Activated CD4-positive, CD25-positive, alpha-beta regulatory T cell treated with anti-CD3 and anti-CD28 coated beads, Interleukin-2, amount 50 U/mL, for 24 hours (primary cell): ENCODE results near the gene CHST15.

Experiments
- ATAC-seq, 2 donors: fragments of 150-1000 bp; cut with Tn5 transposase; one replicate each; pipeline ENCODE4 v1.10.0; 2021; ENCODE audit warnings: mild to moderate bottlenecking in 1 of 2, moderate library complexity in 1 of 2

CHST15 gene

GRCh38 chr10:124092860-124093773 is at the start of gene CHST15:
CHST15 (minus strand) TSS chr10:124093598; CDS start chr10:124046212, 47,386 bp downstream.
- ATAC-seq = peak in 1 of 2 donors; percentile 9

- ATAC-seq = no peak
These were observed 49.6 kb upstream of the CHST15 start for GRCh38 chr10:124142960-124143359.

GRCh38 chr10:124142006-124142739 is 48.8 kb upstream of the CHST15 start:
- no peak for ATAC-seq

- no peak for ATAC-seq
These were observed 45.5 kb upstream of the CHST15 start for GRCh38 chr10:124138883-124139348.

GRCh38 chr10:124138195-124138882 is 44.9 kb upstream of the CHST15 start:
- no peak for ATAC-seq

GRCh38 chr10:124134251-124134893 is 41.0 kb upstream of the CHST15 start:
- ATAC-seq = no peak

GRCh38 chr10:124132876-124133275 is 39.5 kb upstream of the CHST15 start:
- no peak for ATAC-seq

GRCh38 chr10:124132306-124132705 is 38.9 kb upstream of the CHST15 start:
- ATAC-seq = no peak

- no peak for ATAC-seq
These were observed 37.8 kb upstream of the CHST15 start for GRCh38 chr10:124131172-124131571.

GRCh38 chr10:124130198-124130900 is 37.0 kb upstream of the CHST15 start:
- no peak for ATAC-seq

- no peak for ATAC-seq
These were observed 36.1 kb upstream of the CHST15 start for GRCh38 chr10:124129471-124129870.

GRCh38 chr10:124128811-124129145 is 35.4 kb upstream of the CHST15 start:
- ATAC-seq = no peak

GRCh38 chr10:124127965-124128810 is 34.8 kb upstream of the CHST15 start:
- no peak for ATAC-seq

GRCh38 chr10:124127563-124127962 is 34.2 kb upstream of the CHST15 start:
- no peak for ATAC-seq

- no peak for ATAC-seq
These were observed 33.6 kb upstream of the CHST15 start for GRCh38 chr10:124126983-124127385.

- no peak for ATAC-seq
These were observed 33.0 kb upstream of the CHST15 start for GRCh38 chr10:124126145-124126982.

- ATAC-seq = peak in 1 of 2 donors; percentile 12
These were observed 32.1 kb upstream of the CHST15 start for GRCh38 chr10:124125305-124126116.

GRCh38 chr10:124124769-124125161 is 31.4 kb upstream of the CHST15 start:
- ATAC-seq = no peak

- peak in 1 of 2 donors; percentile 44 for ATAC-seq
These were observed 30.8 kb upstream of the CHST15 start for GRCh38 chr10:124124123-124124768.
